DOHH2 (cell line): ENCODE data around the gene TCTN3.

Experiments used
- EZH2phosphoT487 ChIP-seq: fragments of 200-600 bp; sonication (generic); IDR thresholded peaks from 2 replicates; pipeline ENCODE4 v1.6.1; 2017; ENCODE audit warnings: borderline replicate concordance, mild to moderate bottlenecking, antibody characterized with exemption, low read length, moderate library complexity, mixed read lengths
- TF ChIP-seq, protein P1 (sequence below): fragments of 200-600 bp; sonication (generic); IDR thresholded peaks from one replicate; pipeline ENCODE4 v1.5.1; 2014; ENCODE audit warnings: antibody characterized with exemption, mild to moderate bottlenecking, low read depth, low read length; ENCODE audit not compliant: poor library complexity, severe bottlenecking

DNA sequence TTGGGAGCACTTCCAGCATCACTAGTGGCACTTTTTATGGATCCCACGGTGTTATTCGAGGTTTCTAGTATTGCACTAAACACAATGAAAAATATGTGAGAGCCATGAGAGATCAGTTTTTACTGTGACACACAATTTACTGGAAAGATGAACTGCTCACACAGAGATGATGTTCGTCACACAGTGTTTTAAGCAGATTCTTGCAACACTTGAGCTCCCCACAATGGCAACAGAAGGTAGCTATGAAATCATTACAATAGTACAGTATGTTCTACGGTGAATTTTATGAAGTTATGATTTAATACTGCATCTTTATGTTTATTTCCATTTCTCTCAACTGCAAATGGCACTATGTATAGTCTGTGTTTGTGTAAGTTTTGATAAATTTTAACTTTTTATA, 34.8 kb upstream of the TCTN3 start:
- TF ChIP-seq, protein P1, sequence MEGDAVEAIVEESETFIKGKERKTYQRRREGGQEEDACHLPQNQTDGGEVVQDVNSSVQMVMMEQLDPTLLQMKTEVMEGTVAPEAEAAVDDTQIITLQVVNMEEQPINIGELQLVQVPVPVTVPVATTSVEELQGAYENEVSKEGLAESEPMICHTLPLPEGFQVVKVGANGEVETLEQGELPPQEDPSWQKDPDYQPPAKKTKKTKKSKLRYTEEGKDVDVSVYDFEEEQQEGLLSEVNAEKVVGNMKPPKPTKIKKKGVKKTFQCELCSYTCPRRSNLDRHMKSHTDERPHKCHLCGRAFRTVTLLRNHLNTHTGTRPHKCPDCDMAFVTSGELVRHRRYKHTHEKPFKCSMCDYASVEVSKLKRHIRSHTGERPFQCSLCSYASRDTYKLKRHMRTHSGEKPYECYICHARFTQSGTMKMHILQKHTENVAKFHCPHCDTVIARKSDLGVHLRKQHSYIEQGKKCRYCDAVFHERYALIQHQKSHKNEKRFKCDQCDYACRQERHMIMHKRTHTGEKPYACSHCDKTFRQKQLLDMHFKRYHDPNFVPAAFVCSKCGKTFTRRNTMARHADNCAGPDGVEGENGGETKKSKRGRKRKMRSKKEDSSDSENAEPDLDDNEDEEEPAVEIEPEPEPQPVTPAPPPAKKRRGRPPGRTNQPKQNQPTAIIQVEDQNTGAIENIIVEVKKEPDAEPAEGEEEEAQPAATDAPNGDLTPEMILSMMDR = no peak
- no peak for TF ChIP-seq EZH2phosphoT487
